ENCODE measurements around the gene HSD11B1.

Gene HSD11B1

GRCh38 chr1:209704584-209704983, at the start of gene HSD11B1:
HSD11B1 (plus strand) TSS chr1:209704846; CDS start chr1:209704943, 97 bp downstream.
- DNase-seq (ENCODE audit: low read depth): no peak

- no peak for DNase-seq (ENCODE audit: low read depth)
These were observed 49.0 kb upstream of the HSD11B1 start for GRCh38 chr1:209655411-209656231.

- no peak for DNase-seq (ENCODE audit: low read depth)
These were observed 47.3 kb upstream of the HSD11B1 start for GRCh38 chr1:209657140-209657879.

- no peak for DNase-seq (ENCODE audit: low read depth)
These were observed 46.7 kb upstream of the HSD11B1 start for GRCh38 chr1:209657918-209658317.

GRCh38 chr1:209659909-209660308, 44.7 kb upstream of the HSD11B1 start:
- no peak for DNase-seq (ENCODE audit: low read depth)

GRCh38 chr1:209661071-209661470, 43.6 kb upstream of the HSD11B1 start:
- no peak for DNase-seq (ENCODE audit: low read depth)

- DNase-seq (ENCODE audit: low read depth): no peak
These were observed 41.7 kb upstream of the HSD11B1 start for GRCh38 chr1:209662879-209663327.

- DNase-seq (ENCODE audit: low read depth): no peak
These were observed 37.5 kb upstream of the HSD11B1 start for GRCh38 chr1:209667103-209667502.

GRCh38 chr1:209667708-209668107, 36.9 kb upstream of the HSD11B1 start:
- no peak for DNase-seq (ENCODE audit: low read depth)

GRCh38 chr1:209670441-209671082, 34.1 kb upstream of the HSD11B1 start:
- no peak for DNase-seq (ENCODE audit: low read depth)

GRCh38 chr1:209672705-209673630, 31.7 kb upstream of the HSD11B1 start:
- no peak for DNase-seq (ENCODE audit: low read depth)

- DNase-seq (ENCODE audit: low read depth): no peak
These were observed 30.8 kb upstream of the HSD11B1 start for GRCh38 chr1:209673631-209674417.

- DNase-seq (ENCODE audit: low read depth): no peak
These were observed 29.6 kb upstream of the HSD11B1 start, which contains the start of gene G0S2 for GRCh38 chr1:209674957-209675564. G0S2 (plus strand) TSS chr1:209675412; CDS start chr1:209675685, 273 bp downstream.

- no peak for DNase-seq (ENCODE audit: low read depth)
These were observed 29.0 kb upstream of the HSD11B1 start for GRCh38 chr1:209675565-209676154.

GRCh38 chr1:209678981-209679539, 25.6 kb upstream of the HSD11B1 start:
- DNase-seq (ENCODE audit: low read depth): no peak

GRCh38 chr1:209685821-209686220, 18.8 kb upstream of the HSD11B1 start:
- DNase-seq (ENCODE audit: low read depth): no peak

GRCh38 chr1:209686322-209686721, 18.3 kb upstream of the HSD11B1 start:
- no peak for DNase-seq (ENCODE audit: low read depth)

GRCh38 chr1:209688746-209689234, 15.9 kb upstream of the HSD11B1 start:
- no peak for DNase-seq (ENCODE audit: low read depth)

- DNase-seq (ENCODE audit: low read depth): no peak
These were observed 15.2 kb upstream of the HSD11B1 start for GRCh38 chr1:209689477-209689876.

All from activated T-helper 1 cell treated with Interleukin-2 at 50 U/mL for 16 hours (primary cell).